Upper lobe of left lung (tissue), 4 donors: ENCODE data around the gene PSME3IP1.

Experiments used
- EP300 ChIP-seq, 4 donors: sonication (generic); formaldehyde crosslinking; IDR thresholded peaks; one replicate each; pipeline ENCODE4 v1.5.1; 2017; ENCODE audit warnings: antibody characterized with exemption in 4 of 4, control low read depth in 2 of 4
- POLR2A ChIP-seq, 4 donors: fragments of 450-650 bp; IDR thresholded peaks; one replicate each; pipeline ENCODE4 v1.5.1; 2016 to 2017; ENCODE audit warnings: antibody characterized with exemption in 4 of 4, mild to moderate bottlenecking in 2 of 4
- POLR2AphosphoS5 ChIP-seq, 2 donors: sonication (generic); formaldehyde crosslinking; IDR thresholded peaks; one replicate each; pipeline ENCODE4 v1.5.1; 2017; ENCODE audit warnings: antibody characterized with exemption in 2 of 2
- TF ChIP-seq, protein P1 (sequence below), 6 experiments: fragments of 450-650 bp in 4 of 6; fragments of 200-600 bp in 2 of 6; sonication (generic) in 2 of 6; IDR thresholded peaks; one replicate each; pipeline ENCODE4 v1.5.1; 2016 to 2019; ENCODE audit warnings: antibody characterized with exemption in 6 of 6

- TF ChIP-seq, protein P1, sequence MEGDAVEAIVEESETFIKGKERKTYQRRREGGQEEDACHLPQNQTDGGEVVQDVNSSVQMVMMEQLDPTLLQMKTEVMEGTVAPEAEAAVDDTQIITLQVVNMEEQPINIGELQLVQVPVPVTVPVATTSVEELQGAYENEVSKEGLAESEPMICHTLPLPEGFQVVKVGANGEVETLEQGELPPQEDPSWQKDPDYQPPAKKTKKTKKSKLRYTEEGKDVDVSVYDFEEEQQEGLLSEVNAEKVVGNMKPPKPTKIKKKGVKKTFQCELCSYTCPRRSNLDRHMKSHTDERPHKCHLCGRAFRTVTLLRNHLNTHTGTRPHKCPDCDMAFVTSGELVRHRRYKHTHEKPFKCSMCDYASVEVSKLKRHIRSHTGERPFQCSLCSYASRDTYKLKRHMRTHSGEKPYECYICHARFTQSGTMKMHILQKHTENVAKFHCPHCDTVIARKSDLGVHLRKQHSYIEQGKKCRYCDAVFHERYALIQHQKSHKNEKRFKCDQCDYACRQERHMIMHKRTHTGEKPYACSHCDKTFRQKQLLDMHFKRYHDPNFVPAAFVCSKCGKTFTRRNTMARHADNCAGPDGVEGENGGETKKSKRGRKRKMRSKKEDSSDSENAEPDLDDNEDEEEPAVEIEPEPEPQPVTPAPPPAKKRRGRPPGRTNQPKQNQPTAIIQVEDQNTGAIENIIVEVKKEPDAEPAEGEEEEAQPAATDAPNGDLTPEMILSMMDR (IDR thresholded peaks at IDR 0.05) = no peak
- TF ChIP-seq POLR2AphosphoS5 (IDR thresholded peaks at IDR 0.05) (no peak), POLR2A (IDR thresholded peaks at IDR 0.05) (no peak), EP300 (IDR thresholded peaks at IDR 0.05) (no peak)
These were observed 35.0 kb downstream of the PSME3IP1 start for GRCh38 chr16:57150682-57151330.
